NCI-H526 treated with DMSO at 0.1 percent for 48 hours (cell line): ENCODE results near the gene RPS6KA6.
A peak's percentile ranks its signal among the peaks of the same experiment; 100 is the strongest.

ENCODE experiments used
- DNase-seq: peaks from one replicate; lab custom pipeline; 2025; lab: John Stamatoyannopoulos, UW

Gene RPS6KA6

GRCh38 chrX:84187533-84188319 lies at the start of gene RPS6KA6:
Gene RPS6KA6, minus strand, starts transcription at chrX:84188199. Its CDS starts 300 bp downstream, at chrX:84187899.
- DNase-seq = peak; percentile 14

DNA sequence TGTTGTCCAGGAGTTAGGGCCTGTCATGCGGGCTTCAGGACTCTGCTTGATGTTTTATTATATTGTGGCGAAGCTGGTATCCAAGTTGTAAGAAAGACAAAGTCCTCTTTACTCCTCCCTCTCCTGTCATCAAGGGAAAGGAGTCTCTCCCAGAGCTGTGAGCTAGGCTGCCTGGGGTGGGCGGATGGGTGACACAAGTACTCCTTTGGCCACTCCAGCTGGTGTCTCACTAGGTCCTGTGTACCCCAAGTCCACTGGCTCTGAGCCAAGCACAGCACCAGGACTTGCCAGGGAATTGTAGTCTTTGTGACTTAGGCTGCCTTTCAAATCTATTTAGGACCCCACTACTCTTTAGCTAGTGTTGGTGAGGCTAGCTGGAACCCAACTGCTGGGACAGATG lies 36.7 kb upstream of the RPS6KA6 start:
- DNase-seq = no peak

DNA sequence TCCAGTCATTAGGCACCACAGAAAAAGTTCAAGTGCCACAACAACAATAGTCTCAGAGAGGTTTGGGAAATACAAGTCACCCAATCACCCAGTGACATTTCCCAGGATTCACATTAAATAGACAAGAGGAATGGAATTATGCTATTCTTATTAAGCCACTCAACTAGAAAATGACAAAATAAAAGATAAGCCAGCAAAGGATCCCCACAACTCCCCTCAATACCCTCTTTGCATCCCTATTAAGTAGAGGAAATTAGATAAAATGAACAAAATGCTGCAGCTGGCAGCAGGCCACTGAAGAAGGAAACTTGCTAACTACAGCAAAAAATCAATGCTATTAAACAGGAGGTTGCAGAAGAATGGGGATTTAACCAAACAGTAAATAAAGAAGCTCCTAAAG lies 35.3 kb upstream of the RPS6KA6 start:
- DNase-seq = no peak

- DNase-seq = no peak
Observed at GRCh38 chrX:84221181-84221580, 33.2 kb upstream of the RPS6KA6 start.

- no peak for DNase-seq
Observed at GRCh38 chrX:84219551-84219950, 31.6 kb upstream of the RPS6KA6 start.

GRCh38 chrX:84218726-84219125 lies 30.7 kb upstream of the RPS6KA6 start:
- DNase-seq = peak; percentile 6

GRCh38 chrX:84216881-84217280 lies 28.9 kb upstream of the RPS6KA6 start:
- DNase-seq = peak; percentile 83

- DNase-seq = peak; percentile 95
Observed at GRCh38 chrX:84216406-84216805, 28.4 kb upstream of the RPS6KA6 start.

DNA sequence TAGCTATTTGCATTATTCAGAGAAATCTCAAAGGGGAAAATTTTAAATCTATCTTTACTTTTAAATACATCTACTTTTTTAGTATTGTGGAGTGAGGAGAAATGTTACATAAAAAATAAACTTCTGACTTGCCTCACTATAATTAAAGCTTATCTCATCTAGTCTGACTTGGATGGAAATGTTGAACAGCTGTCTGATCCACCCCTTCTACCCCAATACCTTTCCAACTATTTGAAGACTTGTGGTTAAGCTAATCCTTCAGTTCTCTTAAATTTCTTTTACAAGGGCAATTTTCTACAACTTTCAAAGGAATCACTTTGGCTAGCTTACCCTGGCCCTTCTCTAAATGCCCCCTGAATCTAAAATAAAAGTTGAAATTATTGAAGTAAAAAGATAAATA lies 17.3 kb upstream of the RPS6KA6 start:
- DNase-seq = no peak

- no peak for DNase-seq
Observed at GRCh38 chrX:84199688-84200087, 11.7 kb upstream of the RPS6KA6 start.

- no peak for DNase-seq
Observed at GRCh38 chrX:84197550-84197949, 9.6 kb upstream of the RPS6KA6 start.

GRCh38 chrX:84192006-84192405 lies 4.0 kb upstream of the RPS6KA6 start:
- DNase-seq = no peak

DNA sequence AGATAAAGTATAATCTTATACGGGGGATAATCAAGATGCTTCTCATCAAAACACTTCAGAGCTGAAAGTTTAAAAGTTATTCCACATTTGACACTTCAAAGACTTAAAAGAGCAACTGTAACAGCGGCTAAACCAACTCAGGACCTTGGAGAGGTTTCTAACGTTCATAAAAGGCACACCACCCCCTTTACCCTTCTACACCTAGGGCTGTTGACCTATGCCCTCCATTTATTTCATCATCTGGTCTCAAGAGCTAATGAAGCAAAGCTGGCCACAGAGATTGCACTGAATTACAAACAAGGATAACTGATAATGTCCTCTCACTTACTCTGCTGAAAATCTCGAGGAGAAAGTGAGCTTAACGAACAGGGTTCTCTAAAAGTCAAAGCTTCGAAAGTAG lies 1.1 kb upstream of the RPS6KA6 start:
- DNase-seq = no peak

DNA sequence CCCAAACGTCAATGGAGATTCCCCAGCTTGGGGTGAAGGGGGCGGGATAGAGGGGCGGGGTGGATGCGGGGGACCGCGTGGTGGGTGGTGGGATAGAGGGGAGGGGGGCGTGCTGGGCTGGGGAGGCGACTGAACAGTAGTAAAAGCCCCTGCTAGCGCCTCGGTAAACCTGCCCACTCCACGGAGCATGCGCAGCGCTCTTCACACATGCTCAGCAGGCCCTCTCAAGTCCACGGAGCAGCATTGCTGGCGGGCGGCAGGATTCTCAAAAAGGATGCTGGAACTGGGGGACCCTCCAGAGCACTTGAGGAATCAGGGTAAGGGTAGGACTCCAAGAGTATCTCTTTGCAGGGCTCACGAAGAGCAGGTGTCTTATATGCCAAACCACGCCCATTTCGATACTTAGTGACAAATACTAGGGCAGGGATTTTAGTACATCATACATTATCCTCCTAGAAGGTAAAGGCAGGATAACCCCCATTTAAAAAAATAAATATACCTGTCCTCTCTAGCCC lies 378 bp upstream of the RPS6KA6 start:
- DNase-seq = peak; percentile 47

DNA sequence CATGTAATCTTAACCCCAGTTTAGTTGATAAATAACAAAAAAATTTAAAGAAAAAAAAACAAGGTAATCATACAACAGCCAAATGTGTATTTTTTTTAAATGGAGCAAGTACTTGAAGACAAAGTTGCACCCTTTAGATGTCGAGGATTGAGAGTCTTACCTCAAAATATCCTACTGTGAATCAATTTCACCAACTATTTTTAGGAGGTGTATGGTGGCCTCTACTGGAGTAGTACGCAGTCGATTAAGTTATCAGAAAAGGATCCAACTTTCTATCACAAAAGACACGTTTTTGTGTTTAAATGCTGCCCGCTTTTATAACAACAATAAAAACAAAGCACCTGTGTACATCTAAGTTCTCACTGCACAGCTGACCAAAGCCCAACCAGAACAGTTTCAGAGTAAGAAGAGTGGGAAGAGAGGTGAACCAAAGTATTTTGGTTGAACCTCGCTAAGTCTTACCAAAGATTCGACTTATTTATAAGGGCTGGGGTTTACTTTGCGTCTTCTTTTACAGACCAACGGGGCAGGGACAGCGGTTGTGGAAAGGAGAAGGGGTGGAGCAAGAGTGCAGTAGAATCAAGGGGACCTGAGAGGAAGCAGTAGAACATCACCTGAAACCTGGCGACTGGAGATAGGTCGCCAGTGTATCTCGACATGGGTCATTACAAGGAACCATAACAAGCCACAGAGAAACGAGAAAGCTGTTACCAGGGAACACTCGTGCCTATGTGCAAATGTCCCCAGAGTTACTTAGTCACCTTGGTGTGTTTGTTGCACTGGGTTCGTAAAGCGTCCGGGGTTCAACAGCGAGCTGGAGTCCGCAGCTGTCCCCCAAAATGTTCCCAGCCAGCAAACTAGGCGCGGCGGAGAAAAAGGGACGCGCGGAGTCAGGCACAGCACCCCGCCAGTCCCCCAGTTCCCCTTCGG lies 1.1 kb downstream of the RPS6KA6 start:
- DNase-seq = peak; percentile 51

DNA sequence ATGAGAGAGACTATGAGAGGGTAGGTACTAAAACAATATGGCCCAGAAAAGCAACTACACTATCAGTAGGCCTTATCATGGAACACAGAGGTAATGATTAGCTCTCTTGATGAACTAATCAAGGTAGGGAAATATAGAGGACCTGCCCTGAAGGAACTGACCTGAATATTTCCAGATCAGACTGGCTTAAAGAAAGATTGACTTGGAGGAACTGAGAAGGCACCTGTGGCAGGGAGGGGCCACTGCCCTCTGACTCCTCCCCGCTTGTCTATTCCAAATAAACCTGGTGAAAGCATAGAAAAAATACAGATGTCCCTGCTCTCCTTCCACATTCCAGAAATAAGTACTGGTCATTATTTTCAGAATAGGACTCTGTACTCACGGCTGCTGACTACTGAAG lies 5.5 kb downstream of the RPS6KA6 start:
- DNase-seq = no peak

- DNase-seq = no peak
Observed at GRCh38 chrX:84175958-84176357, 12.0 kb downstream of the RPS6KA6 start.

DNA sequence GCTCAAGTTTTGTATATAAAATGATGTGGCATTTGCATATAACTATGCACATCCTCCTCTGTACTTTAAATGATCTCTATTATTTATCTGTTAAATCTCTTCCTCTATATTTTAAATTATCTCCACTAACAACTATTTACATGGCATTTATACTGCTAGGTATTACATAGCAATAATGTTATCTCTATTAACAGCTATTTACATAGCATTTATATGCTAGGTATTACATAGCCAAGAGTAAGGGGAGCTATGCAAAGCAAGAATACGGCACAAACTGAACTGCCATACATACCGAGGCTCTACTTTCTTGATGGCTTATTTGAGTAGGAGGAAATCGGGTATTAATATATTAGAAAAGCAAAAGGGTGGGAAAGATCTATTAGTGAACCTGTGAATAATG lies 12.7 kb downstream of the RPS6KA6 start:
- no peak for DNase-seq

DNA sequence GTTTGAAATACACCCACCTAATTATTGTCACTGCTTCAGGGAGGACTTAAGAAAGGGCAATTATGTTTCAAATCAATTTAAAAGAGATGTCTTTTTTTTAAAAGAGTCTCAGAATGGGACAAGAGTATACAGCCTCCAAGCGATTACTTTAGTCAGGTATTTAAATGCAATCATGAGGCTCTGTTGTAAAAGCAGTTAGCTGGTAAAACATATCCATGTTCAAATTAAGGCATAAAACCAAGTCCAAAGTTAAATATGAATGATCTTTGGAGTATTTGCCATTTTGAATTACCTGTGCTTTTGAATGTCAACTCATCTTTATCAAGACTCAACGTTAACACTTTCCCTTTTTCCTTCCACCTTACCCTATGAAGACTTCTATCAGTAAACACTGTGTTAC lies 13.7 kb downstream of the RPS6KA6 start:
- no peak for DNase-seq

- no peak for DNase-seq
Observed at GRCh38 chrX:84170931-84171330, 17.1 kb downstream of the RPS6KA6 start.

- DNase-seq = no peak
Observed at GRCh38 chrX:84168574-84168973, 19.4 kb downstream of the RPS6KA6 start.

DNA sequence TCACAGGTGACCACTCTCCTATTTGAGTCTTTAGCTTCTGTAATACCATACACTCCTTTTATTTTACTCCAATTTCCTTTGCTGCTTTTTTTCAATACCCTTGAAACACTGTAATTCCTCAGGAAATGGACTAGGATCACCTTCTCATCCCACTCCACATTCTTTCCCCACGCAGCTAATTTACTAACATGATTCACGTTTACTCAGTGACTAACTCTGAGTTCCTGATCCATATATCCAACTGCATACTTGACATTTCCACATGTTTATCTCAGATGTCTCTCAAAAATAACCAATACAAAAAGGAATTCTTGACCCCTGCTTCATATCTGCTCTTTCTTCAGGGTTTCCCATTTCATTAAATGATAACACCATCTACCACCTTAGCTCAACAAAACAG lies 19.9 kb downstream of the RPS6KA6 start:
- DNase-seq = no peak

GRCh38 chrX:84165711-84166110 lies 22.3 kb downstream of the RPS6KA6 start:
- DNase-seq = no peak
